ENCODE results near the gene PTEN.

Gene PTEN

DNA sequence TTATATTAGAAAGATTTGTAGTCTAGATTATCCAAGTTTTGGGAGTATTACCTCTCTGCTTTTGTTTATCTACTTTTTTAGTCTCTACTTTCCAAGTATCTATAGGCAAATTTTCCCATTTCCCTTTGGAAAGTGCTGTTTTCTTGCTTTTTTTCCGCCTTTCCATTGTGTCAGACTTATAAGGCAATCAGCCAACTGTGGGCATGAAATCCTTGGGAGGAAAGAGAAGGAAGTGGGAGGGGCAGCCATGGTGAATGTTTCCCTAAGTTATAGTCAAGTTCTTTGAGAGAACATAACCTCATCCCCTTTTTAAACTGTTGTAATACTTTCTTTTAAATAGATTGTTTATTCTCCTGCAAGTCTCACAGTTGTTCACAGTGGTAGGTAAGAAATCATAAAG, 52.6 kb downstream of the PTEN start:
- DNase-seq: no peak

DNA sequence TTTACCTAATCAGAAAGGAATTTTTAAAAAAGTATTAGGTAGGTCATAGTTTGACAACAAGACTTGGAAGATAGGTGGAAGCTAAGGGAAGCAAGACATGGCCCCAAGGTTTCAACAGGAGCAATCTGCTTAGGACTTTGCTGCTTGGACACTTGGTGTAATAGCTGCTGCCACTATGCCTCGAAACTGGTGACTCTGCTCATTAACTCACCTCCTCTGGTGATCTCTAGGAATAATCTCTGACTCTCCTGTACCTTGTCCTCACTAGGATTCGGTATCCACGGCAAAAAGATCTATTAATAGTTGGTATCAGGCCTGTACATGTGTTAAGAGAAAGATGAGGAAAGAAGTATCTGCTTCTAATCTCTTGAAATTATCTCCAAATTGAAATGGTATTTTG, 53.1 kb downstream of the PTEN start:
- no peak for DNase-seq

DNA sequence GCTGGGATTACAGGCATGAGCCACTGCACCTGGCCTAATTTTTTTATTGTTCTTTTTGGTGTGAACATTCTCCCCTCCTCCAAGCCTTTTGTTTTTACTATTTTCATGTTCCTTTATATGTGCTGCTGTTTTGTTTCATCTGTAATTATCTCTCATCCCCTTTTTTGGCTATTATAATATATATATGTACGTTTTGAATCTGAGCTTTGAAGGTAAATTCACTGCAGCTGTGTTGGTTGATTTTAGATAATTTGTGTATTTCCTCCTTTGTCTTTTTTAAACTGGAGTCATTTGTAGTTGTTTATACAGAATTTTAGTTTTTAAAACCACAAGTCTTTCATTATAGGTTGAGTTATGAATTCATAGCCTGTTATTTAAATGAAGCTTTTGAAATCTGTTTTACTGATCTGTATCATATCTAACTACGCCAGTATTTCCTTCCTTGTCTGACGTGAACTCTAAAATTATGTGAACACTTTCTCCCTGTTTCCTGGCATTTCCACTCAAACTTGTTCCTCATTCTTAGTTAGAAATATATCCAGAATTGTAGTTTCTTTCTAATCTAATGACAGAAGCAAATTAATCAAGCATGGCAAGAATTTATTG, 54.9 kb downstream of the PTEN start:
- no peak for DNase-seq

DNA sequence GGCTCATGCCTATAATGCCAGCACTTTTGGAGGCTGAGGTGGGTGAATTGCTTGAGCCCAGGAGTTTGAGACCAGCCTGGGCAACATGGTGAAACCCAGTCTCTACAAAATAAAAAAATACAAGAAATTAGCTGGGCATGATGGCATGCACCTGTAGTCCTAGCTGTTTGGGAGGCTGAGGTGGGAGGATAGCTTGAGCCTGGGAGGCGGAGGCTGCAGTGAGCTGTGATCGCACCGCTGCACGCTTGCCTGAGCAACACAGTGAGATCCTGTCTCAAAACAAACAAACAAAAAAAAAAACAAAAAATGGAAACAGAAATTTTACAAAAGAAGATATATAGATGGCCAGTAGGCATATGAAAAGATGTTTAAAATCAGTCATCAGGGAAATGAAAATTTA, 57.1 kb downstream of the PTEN start:
- DNase-seq: no peak

DNA sequence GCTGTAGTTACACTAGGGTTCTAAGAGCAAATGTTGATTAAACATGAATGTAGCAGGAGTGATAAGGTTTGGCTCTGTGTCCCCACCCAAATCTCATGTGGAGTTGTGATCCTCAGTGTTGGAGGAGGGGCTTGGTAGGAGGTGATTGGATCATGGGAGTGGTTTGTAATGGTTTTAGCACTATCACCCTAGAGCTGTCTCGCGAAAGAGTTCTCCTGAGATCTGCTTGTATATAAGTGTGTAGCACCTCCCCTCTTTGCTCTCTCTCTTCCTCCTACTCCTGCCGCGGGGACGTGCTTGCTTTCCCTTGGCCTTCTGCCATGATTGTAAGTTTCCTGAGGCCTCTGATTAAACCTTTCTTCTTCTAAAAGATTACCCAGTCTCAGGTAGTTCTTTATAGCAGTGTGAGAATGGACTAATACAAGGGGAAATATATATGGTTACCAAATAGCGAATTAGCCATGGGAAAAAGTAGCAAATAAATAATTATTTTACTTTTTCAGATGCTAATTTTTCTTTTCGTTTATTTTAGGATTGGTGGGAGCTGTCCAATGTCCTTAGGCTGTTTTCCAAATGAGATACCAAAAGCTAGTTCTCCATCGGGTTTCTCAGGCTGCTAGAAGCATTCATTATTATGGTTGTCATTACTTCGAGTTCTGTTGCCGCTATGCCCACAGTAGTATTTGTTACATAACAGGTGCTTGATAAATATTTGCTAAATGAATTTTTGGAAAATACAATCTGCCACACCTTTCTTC, 58.7 kb downstream of the PTEN start:
- no peak for DNase-seq

DNA sequence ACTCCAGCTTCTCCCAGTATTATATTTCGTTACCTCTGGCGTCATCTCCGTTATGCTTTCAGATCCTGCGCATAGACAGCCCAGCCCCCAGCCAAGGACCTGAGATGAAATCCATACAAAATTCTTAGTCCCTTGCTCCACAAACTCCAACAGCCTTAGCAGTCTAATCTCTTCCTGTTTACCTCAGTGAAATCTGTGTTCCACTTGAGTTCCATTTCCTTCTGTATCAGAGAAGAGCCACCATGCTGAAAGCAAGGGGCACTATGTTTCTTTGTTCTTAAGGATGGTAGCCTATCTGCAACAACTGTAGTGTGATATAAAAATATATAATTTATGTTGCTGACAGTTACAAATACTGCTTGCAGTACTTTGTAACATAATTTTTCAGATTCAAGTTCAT, 59.8 kb downstream of the PTEN start:
- no peak for DNase-seq

DNA sequence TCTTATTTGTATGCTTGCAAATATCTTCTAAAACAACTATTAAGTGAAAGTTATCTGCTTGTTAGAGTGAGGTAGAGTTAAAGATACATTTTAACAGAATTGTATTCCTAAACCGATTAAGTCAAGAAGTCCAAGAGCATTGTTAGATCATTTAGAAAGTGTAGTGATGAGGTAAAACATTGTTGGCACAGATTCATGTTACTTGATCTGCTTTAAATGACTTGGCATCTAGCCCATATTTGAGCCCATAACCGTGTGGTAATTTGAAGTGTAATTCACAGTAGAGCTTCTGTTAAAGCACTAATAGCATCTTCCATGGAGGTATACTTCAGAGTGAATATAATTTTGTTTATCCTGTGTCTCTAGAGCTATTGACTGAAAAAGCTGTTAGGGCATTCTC, 62.1 kb downstream of the PTEN start:
- no peak for DNase-seq

DNA sequence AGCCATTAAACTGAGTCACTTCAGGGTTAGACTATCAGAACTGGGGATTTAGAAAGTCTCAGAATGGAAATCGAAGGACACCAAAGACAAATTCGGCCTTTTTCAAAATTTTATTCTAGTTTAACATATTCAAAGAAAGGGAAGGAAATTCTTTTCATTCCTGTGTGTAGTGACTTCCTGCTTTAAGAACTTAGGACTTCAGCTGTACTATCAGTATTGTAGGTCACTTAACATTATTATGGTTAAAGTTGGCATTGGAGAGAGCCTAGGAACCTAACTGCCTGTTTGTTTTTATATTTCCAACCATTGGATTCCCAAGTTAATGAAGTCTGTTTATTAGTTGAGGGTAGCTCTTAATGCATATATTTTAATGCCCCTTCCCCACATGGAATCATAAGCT, 63.7 kb downstream of the PTEN start:
- DNase-seq: no peak

DNA sequence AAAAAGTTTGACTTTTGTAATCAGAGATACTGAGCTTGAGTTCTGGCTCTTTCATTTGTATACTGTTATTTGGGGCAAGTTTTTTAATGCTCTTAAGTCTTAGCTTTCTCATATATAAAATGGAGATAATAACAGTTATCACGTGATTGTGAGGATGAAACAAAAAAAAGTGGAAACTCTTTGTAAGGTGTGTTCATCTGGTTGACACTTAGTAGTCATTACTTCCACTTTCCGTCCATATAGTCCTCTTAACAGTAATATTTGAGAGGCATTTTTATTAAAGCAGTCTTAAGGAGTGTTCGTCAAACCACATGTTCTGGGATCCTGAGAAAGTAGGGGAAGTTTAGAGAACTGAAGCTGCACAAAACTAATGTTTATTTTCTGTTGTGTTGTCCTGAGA, 65.6 kb downstream of the PTEN start:
- no peak for DNase-seq

DNA sequence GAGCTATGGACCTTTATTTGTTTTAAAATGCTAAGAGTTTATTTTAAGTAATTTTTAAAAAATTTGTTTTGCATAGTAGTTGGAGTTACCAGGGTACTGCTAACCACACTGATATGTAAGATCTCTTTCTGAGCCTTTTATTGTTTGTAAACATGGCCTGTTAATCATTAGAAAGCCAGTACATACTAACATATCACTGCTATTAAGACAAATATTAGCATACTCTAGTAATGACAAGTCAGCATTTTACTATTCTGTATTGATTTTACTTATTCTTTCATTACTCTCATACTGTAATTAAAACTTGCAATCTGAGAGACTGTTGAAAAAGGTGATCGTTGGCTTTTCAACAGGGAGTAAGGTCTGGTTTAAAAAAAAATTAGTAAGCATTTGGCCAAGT, 66.7 kb downstream of the PTEN start:
- DNase-seq: no peak

DNA sequence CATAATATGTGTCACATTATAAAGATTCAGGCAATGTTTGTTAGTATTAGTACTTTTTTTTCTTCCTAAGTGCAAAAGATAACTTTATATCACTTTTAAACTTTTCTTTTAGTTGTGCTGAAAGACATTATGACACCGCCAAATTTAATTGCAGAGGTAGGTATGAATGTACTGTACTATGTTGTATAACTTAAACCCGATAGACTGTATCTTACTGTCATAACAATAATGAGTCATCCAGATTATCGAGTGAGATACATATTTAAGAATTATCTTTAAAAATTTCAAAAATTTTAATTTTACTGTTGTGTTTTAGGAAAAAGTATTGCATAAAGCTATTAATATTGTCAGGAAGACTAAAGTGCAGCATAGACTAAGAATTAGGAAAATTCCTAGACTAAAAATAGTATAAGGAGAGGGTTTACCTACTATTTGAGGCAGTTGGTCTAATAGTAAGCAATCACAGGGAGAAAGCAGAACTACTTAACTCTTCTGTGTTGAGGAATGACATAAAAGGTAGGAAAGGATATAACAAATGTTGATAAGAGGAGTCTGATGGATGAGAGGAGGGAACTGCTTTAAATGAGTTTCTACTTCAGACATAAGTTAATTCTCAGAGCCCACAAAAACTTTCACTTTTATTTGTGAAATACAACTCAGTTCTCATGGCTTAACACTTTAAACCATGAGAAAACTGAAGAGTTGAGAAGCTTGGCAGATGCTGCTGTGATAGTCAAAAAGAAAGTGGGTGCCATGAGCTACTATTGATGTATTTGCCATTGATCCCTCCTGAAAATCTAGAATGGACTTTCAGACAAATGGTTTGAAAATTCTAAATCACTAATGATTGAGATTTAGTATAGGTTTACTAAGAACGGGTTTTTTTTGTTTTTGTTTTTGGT, 67.8 kb downstream of the PTEN start:
- no peak for DNase-seq

DNA sequence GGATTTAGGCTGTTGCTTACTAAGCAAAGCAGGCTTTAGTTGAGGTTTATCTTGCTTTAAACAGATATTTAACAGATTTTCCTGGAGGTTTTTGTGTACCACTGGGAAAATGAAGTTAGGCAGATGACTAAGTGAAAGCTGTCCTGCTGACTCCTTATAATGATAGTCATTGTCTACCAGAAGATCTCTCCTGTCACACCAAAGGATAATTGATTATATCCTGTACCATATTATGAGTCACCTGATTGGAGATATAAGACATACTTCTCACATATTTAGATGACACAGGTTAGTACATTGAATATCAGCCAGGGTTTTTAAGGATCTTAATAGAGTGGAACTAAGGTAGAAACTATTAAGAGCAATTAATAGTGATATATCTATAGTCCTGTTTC, 68.4 kb downstream of the PTEN start:
- no peak for DNase-seq

DNA sequence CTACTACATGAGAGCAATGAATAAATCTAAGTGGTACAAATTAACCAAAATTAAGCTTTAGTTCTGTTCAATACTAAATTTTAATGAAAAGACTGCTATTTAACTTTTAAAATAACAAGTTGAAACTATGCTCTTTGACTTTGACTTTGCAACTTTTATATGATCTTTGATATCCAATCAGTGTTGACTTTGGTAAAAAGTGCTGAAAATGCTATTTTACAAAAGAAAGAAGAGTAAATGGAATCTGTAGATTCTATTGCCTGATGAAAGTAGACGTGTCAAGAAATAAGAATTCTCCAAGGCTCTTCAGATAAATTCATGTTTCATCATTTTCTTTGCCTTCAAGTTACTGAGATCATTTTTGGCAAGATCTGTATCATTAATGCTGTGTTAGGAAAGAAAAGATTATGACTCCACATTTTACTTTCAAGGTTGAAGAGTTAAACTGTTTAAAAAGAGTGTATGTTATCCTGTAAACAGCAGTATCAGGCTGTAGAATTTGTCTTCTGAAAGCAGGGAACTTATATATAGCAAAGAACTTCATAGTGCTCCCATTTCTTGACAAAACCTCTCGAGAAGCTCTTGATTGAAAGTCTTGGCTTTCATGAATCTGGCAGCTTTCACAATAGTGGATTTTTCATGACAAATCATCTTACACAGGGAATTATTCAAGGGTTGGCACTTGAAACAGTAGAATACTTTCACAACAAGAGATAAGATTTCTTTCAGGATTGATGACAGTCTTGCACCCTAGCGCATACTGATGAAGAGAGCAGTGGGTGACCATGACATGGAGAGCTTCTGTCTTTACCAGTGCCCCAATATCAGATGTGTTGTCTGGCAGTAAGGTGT, 72.1 kb downstream of the PTEN start:
- DNase-seq: no peak

DNA sequence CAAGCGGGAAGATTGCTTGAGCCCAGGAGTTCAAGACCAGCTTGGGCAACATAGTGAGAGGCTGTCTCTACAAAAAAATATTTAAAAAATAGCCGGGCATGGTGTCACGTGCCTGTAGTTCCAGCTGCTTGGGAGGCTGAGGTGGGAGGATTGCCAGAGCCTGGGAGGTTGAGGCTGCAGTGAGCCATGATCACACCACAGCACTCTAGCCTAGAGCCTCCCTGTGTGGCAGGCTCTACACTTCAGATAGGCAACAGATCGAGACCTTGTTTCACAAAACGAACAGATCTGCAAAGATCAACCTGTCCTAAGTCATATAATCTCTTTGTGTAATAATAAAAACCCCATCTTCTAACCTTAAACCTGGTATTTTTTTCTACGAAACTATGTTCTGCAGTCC, 76.8 kb downstream of the PTEN start:
- DNase-seq: no peak

DNA sequence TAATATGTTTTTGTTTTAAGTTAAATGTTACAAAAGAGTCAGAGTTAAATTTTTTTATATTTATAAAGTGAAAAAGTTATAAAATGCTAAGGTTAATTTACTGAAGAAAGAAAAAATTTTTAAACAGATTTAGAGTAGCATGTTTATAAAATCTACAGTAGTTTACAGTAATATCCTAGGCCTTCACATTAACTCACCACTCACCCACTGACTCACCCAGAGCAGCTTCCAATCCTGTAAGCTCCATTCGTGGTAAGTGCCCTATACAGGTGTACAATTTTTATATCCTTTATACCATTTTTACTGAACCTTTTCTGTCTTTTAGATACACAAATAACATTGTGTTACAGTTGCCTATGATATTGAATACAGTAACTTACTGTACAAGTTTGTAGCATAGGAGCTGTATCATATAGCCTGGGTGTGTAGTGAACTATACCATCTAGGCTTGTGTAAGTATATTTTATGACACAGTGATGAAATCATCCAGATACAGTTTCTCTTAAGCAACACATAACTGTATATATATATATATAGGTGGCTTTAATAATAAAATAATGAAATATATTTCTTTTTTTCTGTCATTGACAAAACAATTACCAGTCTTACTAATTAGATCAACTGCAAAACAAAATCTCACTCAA, 79.6 kb downstream of the PTEN start:
- no peak for DNase-seq

DNA sequence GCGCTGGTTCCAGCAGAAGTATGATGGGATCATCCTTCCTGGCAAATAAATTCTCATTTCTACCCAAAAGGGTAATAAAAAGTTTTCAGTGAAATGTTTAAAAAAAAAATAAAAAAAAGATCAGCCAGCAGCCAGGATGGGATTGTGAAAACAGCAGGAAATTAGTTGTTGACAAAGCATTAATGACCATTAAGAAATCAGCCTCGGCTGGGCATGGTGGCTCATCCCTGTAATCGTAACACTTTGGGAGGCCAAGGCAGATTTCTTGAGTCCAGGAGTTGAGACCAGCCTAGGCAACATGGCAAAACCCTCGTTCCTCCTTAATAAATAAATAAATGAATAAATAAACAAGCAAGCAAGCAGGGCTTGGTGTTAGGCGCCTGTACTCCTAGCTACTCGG, 82.6 kb downstream of the PTEN start:
- DNase-seq: no peak

DNA sequence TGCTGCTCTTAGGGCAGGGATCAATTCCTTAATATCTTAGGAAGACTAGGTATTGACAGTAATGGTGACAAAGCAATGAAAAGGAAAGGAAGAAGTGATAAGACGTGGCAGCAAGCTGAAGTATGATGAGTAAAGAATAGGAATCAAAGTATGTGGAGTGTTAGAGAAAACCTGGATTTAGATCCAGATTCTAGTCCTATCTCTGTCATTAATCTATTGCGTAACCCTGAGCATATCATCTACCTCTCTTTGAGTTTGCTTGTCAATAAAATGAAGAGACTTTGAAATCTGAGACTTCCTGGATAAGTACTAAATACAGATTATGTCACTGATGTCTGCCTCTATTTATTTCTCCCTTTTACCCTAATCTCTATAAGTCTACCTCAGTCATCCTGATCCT, 89.2 kb downstream of the PTEN start:
- no peak for DNase-seq

DNA sequence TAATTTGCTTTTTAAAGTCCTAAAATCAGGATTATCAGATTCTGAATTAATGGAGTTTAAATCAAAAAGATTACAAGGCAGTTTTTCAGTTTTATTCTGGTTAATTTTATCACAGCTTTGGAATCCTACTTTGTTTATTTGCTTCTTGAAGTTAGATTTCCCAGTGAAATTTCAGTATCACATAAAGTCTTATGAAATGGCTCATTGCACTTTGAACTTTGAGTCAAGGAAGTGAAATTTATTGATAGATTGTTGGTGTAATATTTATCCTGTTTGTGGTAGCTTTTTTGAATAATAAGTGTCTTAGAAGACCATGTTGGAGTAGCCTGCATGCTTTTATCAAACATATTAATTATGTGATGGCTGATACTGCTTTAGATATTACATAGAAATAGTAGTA, 92.6 kb downstream of the PTEN start:
- no peak for DNase-seq

DNA sequence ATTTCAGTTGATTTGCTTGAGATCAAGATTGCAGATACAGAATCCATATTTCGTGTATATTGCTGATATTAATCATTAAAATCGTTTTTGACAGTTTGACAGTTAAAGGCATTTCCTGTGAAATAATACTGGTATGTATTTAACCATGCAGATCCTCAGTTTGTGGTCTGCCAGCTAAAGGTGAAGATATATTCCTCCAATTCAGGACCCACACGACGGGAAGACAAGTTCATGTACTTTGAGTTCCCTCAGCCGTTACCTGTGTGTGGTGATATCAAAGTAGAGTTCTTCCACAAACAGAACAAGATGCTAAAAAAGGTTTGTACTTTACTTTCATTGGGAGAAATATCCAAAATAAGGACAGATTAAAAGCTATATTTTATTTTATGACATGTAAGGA, 94.3 kb downstream of the PTEN start:
- no peak for DNase-seq

DNA sequence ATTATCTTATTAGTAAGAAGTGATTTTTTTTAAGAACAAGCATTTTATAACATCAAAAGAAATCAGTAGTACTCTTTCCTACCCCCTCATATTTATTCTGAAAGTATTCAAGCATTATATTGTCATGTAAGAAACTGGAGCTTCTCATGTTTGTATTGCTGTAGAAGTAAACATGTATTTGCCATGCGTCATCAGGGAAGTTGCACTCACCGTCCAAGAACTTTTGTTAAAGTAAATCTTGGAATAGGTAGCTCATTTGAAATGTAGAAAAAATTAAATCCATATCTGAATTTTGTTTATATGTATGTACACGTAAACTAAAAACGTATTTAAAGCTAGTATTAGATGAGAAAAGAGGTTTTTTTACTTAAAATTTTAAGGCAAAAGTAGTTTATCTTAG, 96.8 kb downstream of the PTEN start:
- no peak for DNase-seq

DNA sequence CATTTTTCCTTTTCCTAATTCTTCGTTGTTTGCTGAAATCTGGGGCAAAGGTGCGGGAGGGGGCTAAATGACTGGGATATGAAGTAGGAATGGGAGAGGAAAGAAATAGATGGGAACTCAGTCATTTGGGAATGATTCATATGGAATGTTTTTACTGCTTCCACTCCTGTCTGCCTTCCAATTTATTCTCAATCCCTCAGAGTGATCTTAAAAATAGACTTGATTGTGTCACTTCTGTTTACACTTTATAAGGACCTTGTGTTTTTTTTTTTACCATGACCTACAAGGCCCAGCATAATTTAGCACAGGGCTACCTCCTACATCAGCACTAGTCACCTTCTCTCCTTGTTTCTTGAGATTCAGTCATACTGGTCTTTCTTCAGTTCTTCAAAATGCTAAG, 97.9 kb downstream of the PTEN start:
- no peak for DNase-seq

Measured in anterior cingulate cortex (tissue), 58 donors.